Measurements from ENCODE around the gene HPSE.
"Not testable (repeated sequence)": the region's sequence is repeated elsewhere in the genome, so short reads cannot be mapped to it uniquely, and the experiment has no call there.

The HPSE gene

GRCh38 chr4:83288381-83288780, 46.3 kb downstream of the HPSE start:
- not testable (repeated sequence) for H3K4me3 ChIP-seq (ENCODE audit: low read length); H2AFZ ChIP-seq (ENCODE audit: low read depth, low read length); H3K4me1 ChIP-seq (ENCODE audit: insufficient read depth, low read length); H3K27me3 ChIP-seq (ENCODE audit: insufficient read depth, low read length); H3K9me3 ChIP-seq (ENCODE audit: low read length); H3K36me3 ChIP-seq (ENCODE audit: insufficient read depth, low read length)

- Histone ChIP-seq H3K4me3 (ENCODE audit: low read length) (peak overlapping the region; percentile 66), H2AFZ (ENCODE audit: low read depth, low read length) (peak overlapping the region; percentile 99), H3K9me3 (ENCODE audit: low read length) (no peaks in the 10 kb centered on the region), H3K36me3 (ENCODE audit: insufficient read depth, low read length) (no peaks in the 10 kb centered on the region), H3K27me3 (ENCODE audit: insufficient read depth, low read length) (no peaks in the 10 kb centered on the region), H3K4me1 (ENCODE audit: insufficient read depth, low read length) (peaks cover 16% of the 10 kb centered on the region)
Observed at GRCh38 chr4:83285055-83285407, 49.6 kb downstream of the HPSE start.

- Histone ChIP-seq H3K4me1 (ENCODE audit: insufficient read depth, low read length) (peaks cover 16% of the 10 kb centered on the region), H3K36me3 (ENCODE audit: insufficient read depth, low read length) (no peaks in the 10 kb centered on the region), H2AFZ (ENCODE audit: low read depth, low read length) (peak within 1 kb of the TSS; percentile 99), H3K9me3 (ENCODE audit: low read length) (no peaks in the 10 kb centered on the region), H3K4me3 (ENCODE audit: low read length) (peak within 1 kb of the TSS; percentile 66), H3K27me3 (ENCODE audit: insufficient read depth, low read length) (no peaks in the 10 kb centered on the region)
Observed at GRCh38 chr4:83284193-83285054, 50.2 kb downstream of the HPSE start, which contains the start of gene COQ2. Gene COQ2, minus strand, starts transcription at chr4:83284798. Its CDS starts 34 bp downstream, at chr4:83284764.

- peaks cover 16% of the 10 kb centered on the region for H3K4me1 ChIP-seq (ENCODE audit: insufficient read depth, low read length)
- H2AFZ ChIP-seq (ENCODE audit: low read depth, low read length): no peak overlapping the region
- peak overlapping the region; percentile 66 for H3K4me3 ChIP-seq (ENCODE audit: low read length)
- no peaks in the 10 kb centered on the region for H3K9me3 ChIP-seq (ENCODE audit: low read length)
- no peaks in the 10 kb centered on the region for H3K27me3 ChIP-seq (ENCODE audit: insufficient read depth, low read length)
- peaks cover 5% of the 10 kb centered on the region for H3K36me3 ChIP-seq (ENCODE audit: insufficient read depth, low read length)
Observed at GRCh38 chr4:83283181-83283580, 51.5 kb downstream of the HPSE start.

DNA sequence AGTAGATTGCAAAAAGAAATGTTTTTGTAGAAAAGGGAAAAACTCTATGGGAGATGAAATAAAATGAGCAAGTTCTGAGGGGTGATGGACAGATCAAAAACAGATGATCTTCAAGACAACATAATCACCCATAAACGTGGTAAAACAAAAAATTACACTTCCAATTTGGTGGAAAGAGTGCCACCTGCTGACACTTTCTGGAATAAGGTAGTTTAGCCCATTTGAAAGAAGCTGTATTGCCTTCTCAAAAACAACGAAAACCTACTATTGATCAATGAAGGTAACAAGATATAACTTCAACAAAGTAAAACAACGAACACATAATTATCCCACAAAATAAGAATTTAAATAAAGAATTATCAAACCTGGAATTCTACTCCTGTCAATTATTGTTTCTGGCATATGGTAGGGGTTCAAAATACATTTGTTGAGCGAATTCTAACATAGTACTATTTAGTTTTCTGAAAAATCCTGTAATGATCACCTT, 52.6 kb downstream of the HPSE start:
- Histone ChIP-seq H3K27me3 (ENCODE audit: insufficient read depth, low read length) (no peaks in the 10 kb centered on the region), H3K4me1 (ENCODE audit: insufficient read depth, low read length) (peaks cover 16% of the 10 kb centered on the region), H3K36me3 (ENCODE audit: insufficient read depth, low read length) (peaks cover 5% of the 10 kb centered on the region), H2AFZ (ENCODE audit: low read depth, low read length) (no peak overlapping the region), H3K9me3 (ENCODE audit: low read length) (no peaks in the 10 kb centered on the region), H3K4me3 (ENCODE audit: low read length) (no peak overlapping the region)

- Histone ChIP-seq H3K4me3 (ENCODE audit: low read length) (no peak overlapping the region), H3K4me1 (ENCODE audit: insufficient read depth, low read length) (peaks cover 16% of the 10 kb centered on the region)
Observed at GRCh38 chr4:83281307-83281706, 53.3 kb downstream of the HPSE start.

GRCh38 chr4:83276299-83277040, 58.2 kb downstream of the HPSE start:
- Histone ChIP-seq H3K4me1 (ENCODE audit: insufficient read depth, low read length) (no peaks in the 10 kb centered on the region), H3K9me3 (ENCODE audit: low read length) (no peaks in the 10 kb centered on the region), H3K36me3 (ENCODE audit: insufficient read depth, low read length) (peaks cover 20% of the 10 kb centered on the region), H2AFZ (ENCODE audit: low read depth, low read length) (no peak overlapping the region), H3K27me3 (ENCODE audit: insufficient read depth, low read length) (no peaks in the 10 kb centered on the region), H3K4me3 (ENCODE audit: low read length) (no peak overlapping the region)

More at GRCh38 chr4:83281307-83281706, 53.3 kb downstream of the HPSE start:
- H3K36me3 ChIP-seq (ENCODE audit: insufficient read depth, low read length): peaks cover 5% of the 10 kb centered on the region
- no peaks in the 10 kb centered on the region for H3K9me3 ChIP-seq (ENCODE audit: low read length)
- H2AFZ ChIP-seq (ENCODE audit: low read depth, low read length): no peak overlapping the region
- H3K27me3 ChIP-seq (ENCODE audit: insufficient read depth, low read length): no peaks in the 10 kb centered on the region

DNA sequence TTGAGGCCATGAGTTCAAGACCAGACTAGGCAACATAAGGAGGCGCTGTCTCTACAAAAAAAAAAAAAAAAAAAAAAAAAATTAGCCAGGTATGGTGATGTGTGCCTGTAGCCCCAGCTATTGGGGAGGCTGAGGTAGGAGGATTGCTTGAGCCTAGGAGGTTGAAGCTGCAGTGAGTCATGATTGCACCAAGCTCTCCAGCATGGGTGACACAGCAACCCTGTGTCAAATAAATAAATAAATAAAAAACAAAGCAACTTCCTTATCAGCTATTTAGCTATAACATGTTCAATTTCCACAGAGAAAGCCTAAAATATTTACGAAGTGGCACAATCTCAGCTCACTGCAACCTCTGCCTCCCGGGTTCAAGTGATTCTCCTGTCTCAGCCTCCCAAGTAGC, 60.7 kb downstream of the HPSE start:
- not testable (repeated sequence) for H2AFZ ChIP-seq (ENCODE audit: low read depth, low read length); H3K9me3 ChIP-seq (ENCODE audit: low read length); H3K4me3 ChIP-seq (ENCODE audit: low read length); H3K4me1 ChIP-seq (ENCODE audit: insufficient read depth, low read length); H3K27me3 ChIP-seq (ENCODE audit: insufficient read depth, low read length)
- peaks cover 35% of the 10 kb centered on the region for H3K36me3 ChIP-seq (ENCODE audit: insufficient read depth, low read length)

GRCh38 chr4:83272900-83273299, 61.7 kb downstream of the HPSE start:
- Histone ChIP-seq H3K36me3 (ENCODE audit: insufficient read depth, low read length) (peaks cover 37% of the 10 kb centered on the region), H3K9me3 (ENCODE audit: low read length) (no peaks in the 10 kb centered on the region), H2AFZ (ENCODE audit: low read depth, low read length) (no peak overlapping the region), H3K27me3 (ENCODE audit: insufficient read depth, low read length) (no peaks in the 10 kb centered on the region), H3K4me3 (ENCODE audit: low read length) (no peak overlapping the region), H3K4me1 (ENCODE audit: insufficient read depth, low read length) (no peaks in the 10 kb centered on the region)

GRCh38 chr4:83269256-83269655, 65.4 kb downstream of the HPSE start:
- Histone ChIP-seq H3K27me3 (ENCODE audit: insufficient read depth, low read length) (no peaks in the 10 kb centered on the region), H3K4me3 (ENCODE audit: low read length) (no peak overlapping the region), H3K4me1 (ENCODE audit: insufficient read depth, low read length) (no peaks in the 10 kb centered on the region), H3K36me3 (ENCODE audit: insufficient read depth, low read length) (peaks cover 52% of the 10 kb centered on the region), H3K9me3 (ENCODE audit: low read length) (no peaks in the 10 kb centered on the region), H2AFZ (ENCODE audit: low read depth, low read length) (no peak overlapping the region)

DNA sequence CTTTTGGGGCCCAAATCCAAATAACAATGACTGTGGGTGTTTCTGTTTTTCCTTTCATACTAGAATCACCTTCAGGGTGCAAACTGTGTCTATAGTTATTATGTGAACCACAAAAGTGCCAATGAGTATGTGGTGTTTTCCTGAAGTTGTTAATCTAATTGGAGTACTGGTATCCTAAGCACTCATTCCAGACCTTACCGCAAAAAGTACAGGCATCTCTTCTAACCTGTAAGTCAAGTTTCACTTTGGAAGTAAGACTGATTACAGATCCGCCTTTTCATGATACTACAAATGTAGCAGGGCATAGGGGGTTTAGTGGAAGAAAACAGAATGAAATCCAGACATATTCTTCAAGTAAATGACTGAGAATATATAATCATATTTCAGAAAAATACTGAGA, 66.2 kb downstream of the HPSE start:
- Histone ChIP-seq H3K4me3 (ENCODE audit: low read length) (no peak overlapping the region), H3K36me3 (ENCODE audit: insufficient read depth, low read length) (peaks cover 49% of the 10 kb centered on the region), H3K27me3 (ENCODE audit: insufficient read depth, low read length) (no peaks in the 10 kb centered on the region), H2AFZ (ENCODE audit: low read depth, low read length) (no peak overlapping the region), H3K9me3 (ENCODE audit: low read length) (no peaks in the 10 kb centered on the region), H3K4me1 (ENCODE audit: insufficient read depth, low read length) (no peaks in the 10 kb centered on the region)

DNA sequence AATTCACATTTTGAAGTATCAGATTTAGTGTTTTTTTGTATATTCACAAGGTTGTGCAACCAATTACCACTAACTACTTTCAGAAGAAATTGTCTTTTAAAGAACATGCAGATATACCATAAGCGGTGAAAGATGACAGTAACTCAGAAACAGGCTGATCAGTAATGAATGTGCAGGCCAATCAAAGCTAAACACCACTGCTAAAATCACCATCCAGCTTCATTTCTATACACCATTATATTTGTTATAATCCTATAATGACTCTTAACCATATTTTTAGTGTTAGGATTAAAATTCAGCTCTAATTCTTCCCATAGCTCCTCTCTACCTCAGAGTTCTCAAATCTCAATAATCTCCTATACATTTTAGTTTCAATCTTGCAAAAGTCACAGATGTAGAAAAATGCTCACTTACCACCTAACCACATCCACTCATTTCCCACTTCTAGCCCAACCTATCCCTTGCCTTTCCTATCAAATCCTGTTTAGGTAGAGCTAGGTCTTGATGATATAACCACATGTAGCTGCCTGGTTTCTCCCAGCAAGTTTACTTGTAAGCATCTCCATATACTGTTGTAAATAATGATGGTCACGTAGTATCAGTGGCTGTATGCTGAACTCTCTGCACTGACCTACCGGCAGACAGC, 66.7 kb downstream of the HPSE start:
- H2AFZ ChIP-seq (ENCODE audit: low read depth, low read length): no peak overlapping the region
- H3K4me1 ChIP-seq (ENCODE audit: insufficient read depth, low read length): no peaks in the 10 kb centered on the region
- peaks cover 46% of the 10 kb centered on the region for H3K36me3 ChIP-seq (ENCODE audit: insufficient read depth, low read length)
- no peaks in the 10 kb centered on the region for H3K9me3 ChIP-seq (ENCODE audit: low read length)
- H3K27me3 ChIP-seq (ENCODE audit: insufficient read depth, low read length): no peaks in the 10 kb centered on the region
- no peak overlapping the region for H3K4me3 ChIP-seq (ENCODE audit: low read length)

Measured in neuron (in vitro differentiated cells).